SK-N-MC (cell line): ENCODE measurements around the gene TLX2.

Experiments used
- DNase-seq: peaks from one replicate; pipeline ENCODE4 v3.0.0-alpha.2; 2011; ENCODE audit warnings: low read depth, low spot score
- H3K27ac ChIP-seq: fragments of 200-600 bp; sonication (generic); 2 replicates; pipeline ENCODE4 v1.5.1; 2016; ENCODE audit warnings: mixed run types
- H3K36me3 ChIP-seq: fragments of 200-600 bp; sonication (generic); 2 replicates; pipeline ENCODE4 v1.6.1; 2017; ENCODE audit warnings: antibody characterized with exemption, low read length, mixed read lengths; ENCODE audit not compliant: insufficient read depth
- H3K4me3 ChIP-seq: fragments of 200-600 bp; sonication (generic); 2 replicates; pipeline ENCODE4 v1.5.1; 2016
- H3K9ac ChIP-seq: fragments of 200-600 bp; sonication (generic); 2 replicates; pipeline ENCODE4 v1.8.0; 2017; ENCODE audit warnings: mixed run types, mixed read lengths; ENCODE audit not compliant: insufficient read length
- H3K9me3 ChIP-seq: fragments of 200-600 bp; sonication (generic); 2 replicates; pipeline ENCODE4 v1.6.1; 2017; ENCODE audit warnings: low read depth, mild to moderate bottlenecking, antibody characterized with exemption, low read length, moderate library complexity, mixed read lengths
- EZH2 ChIP-seq: fragments of 200-600 bp; sonication (generic); IDR thresholded peaks from one replicate; pipeline ENCODE4 v1.6.1; 2017; ENCODE audit warnings: antibody characterized with exemption
- FOXP2 ChIP-seq: optimal IDR thresholded peaks from 2 replicates; pipeline ENCODE3; 2011; ENCODE audit warnings: mild to moderate bottlenecking, moderate library complexity; ENCODE audit not compliant: insufficient read depth; ENCODE audit errors: extremely low read length, control extremely low read depth
- POLR2AphosphoS5 ChIP-seq: IDR thresholded peaks from 2 replicates; pipeline ENCODE4 v1.6.1; 2012; ENCODE audit warnings: mild to moderate bottlenecking, low read depth, low read length, borderline replicate concordance

Gene TLX2

DNA sequence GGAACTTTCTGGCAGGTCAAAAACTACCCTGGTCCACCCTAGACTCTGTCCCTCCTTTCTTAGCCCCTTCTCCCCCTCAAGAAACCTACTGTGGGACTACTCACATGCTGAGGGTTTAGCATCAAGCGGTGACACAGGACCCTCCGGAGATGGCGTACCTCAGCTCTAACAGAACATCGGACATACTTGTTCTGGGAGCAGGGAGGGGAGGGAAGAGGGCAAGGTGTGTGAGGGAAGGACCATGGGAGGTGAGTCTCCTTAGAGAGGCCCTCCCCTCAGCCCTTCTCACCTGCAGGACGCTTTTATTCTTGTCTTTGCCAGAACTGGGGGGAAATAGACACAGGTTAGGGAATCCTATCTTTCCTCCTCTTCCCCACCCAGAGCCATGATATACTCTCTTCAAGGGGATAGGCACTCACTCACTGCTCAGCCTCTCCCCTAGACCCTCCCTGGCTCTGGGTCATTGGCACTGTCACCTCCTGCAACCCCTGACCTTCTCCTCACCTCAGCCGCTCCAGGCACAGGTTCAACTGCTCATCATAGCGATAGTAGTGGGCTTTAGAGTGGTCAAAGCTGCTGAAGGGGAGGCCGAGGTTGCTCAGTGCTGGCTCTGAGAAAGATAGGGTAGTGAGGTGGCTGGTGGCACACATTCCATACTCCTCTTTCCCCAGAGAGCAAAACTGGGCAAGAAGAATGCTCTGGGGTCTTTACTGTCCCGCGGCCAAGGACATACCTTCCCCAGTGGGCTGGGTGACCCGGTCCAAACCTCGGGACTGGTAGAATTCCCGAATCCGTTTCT is 8.6 kb upstream of the TLX2 start:
- H3K9me3 ChIP-seq, result no peaks in the 10 kb centered on the region

DNA sequence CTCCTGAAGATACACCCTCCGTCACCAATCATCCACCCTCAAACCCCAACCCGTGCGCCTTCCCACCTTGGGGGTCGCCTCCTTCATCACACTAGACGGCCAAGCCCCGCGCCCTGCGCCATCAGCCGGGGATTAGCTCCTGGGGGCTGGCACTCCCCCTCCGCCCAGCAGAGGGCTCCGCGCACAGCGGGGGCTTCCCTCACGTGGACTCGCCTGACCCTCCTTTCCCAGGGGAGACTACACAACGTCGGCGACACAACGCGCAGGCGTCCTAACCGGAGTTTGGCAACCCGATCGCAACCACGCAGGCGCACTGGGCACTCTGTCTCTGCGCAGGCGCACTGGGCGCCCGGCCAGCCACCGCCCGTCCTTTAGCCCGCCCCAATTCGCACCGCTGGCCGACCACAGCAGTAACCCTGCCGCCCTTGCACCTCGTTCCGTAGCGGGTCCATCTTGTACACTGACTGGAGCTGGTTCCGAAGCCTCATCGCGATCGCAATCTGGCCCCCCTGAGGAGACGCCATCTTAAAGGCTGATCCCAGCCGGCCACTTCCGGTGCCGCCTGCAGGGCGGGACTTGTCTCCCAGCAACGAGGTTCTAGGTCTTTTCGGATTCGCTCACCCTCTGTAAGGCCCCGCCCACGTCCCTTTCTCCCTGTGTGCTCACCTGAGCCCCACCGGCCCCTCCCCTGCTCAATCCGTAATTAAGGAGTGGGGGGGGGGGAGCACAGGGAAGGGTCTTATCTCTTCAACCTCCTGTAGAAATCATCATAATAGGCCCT is 6.9 kb upstream of the TLX2 start, which contains the start of gene PCGF1:
Gene PCGF1, minus strand, starts transcription at position 551 of the 781 bp plus-strand sequence. Its CDS starts 27 bp downstream, at position 524.
- H3K9me3 ChIP-seq, result no peaks in the 10 kb centered on the region
- peak; percentile 92 for DNase-seq
- peak within 1 kb of the TSS; percentile 99 for H3K9ac ChIP-seq
- TF ChIP-seq EZH2, result no peak
- TF ChIP-seq POLR2AphosphoS5, result peak; percentile 76
- peak; percentile 95 for TF ChIP-seq FOXP2
- H3K36me3 ChIP-seq, result peaks cover 17% of the 10 kb centered on the region
- peak within 1 kb of the TSS; percentile 97 for H3K4me3 ChIP-seq
- H3K27ac ChIP-seq, result peak within 1 kb of the TSS; percentile 99

More for the DNA sequence above, 8.6 kb upstream of the TLX2 start:
- TF ChIP-seq FOXP2 (no peak), POLR2AphosphoS5 (no peak), EZH2 (no peak)
- no peak for DNase-seq
- Histone ChIP-seq H3K27ac (no peak overlapping the region), H3K36me3 (peaks cover 17% of the 10 kb centered on the region), H3K4me3 (no peak overlapping the region; the same call in 1 of the 2 replicates), H3K9ac (no peak overlapping the region)

DNA sequence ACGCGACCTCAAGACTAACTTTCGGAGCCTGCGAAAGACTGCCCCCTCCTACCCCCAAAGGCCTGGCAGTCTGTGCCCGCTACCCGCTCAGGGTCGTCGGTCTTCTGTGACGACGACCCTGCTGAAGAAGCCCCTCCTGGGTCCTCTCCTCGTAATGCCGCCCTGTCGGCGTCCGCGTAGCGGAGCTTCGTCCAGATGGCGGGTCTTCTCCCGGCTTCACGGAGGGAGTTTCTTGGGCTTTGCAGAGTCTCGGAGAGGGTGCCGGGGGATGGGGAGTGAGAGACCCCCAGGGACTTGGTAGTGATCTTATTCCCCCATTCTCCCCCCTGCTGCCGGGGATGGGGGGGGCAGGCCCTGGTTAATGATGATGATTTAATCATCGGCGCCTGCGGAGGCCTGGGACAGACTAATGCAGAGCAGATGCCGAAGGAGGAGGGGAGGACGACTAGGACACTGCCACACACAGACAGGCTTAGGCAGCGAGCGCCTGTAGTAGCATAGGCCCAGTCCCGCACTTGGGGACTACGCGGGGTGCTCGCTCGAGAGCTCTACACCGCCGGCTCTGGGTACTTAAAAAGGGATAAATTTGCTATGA is 6.2 kb upstream of the TLX2 start:
- no peak for DNase-seq
- H3K9me3 ChIP-seq, result no peaks in the 10 kb centered on the region
- peak overlapping the region; percentile 99 for H3K9ac ChIP-seq
- peak overlapping the region; percentile 99 for H3K27ac ChIP-seq
- H3K4me3 ChIP-seq, result peak overlapping the region; percentile 97
- H3K36me3 ChIP-seq, result peaks cover 17% of the 10 kb centered on the region
- TF ChIP-seq POLR2AphosphoS5 (no peak), EZH2 (no peak), FOXP2 (no peak)

GRCh38 chr2:74510272-74510671 is 4.0 kb upstream of the TLX2 start:
- TF ChIP-seq FOXP2 (no peak), EZH2 (no peak), POLR2AphosphoS5 (no peak)
- Histone ChIP-seq H3K27ac (peak overlapping the region; percentile 56; the same call in 1 of the 2 replicates), H3K4me3 (no peak overlapping the region), H3K9me3 (no peaks in the 10 kb centered on the region), H3K9ac (no peak overlapping the region), H3K36me3 (peaks cover 13% of the 10 kb centered on the region)
- no peak for DNase-seq

GRCh38 chr2:74511104-74511989 is 2.9 kb upstream of the TLX2 start:
- no peak for TF ChIP-seq POLR2AphosphoS5
- TF ChIP-seq FOXP2, result no peak
- no peak for TF ChIP-seq EZH2
- H3K27ac ChIP-seq, result no peak overlapping the region
- DNase-seq, result no peak

GRCh38 chr2:74512744-74513604 is 1.3 kb upstream of the TLX2 start:
- DNase-seq, result no peak
- Histone ChIP-seq H3K27ac (no peak overlapping the region), H3K9me3 (no peaks in the 10 kb centered on the region), H3K9ac (no peak overlapping the region), H3K4me3 (no peak overlapping the region), H3K36me3 (no peaks in the 10 kb centered on the region)
- no peak for TF ChIP-seq POLR2AphosphoS5
- TF ChIP-seq EZH2, result no peak
- no peak for TF ChIP-seq FOXP2

More at GRCh38 chr2:74511104-74511989, 2.9 kb upstream of the TLX2 start:
- Histone ChIP-seq H3K9ac (no peak overlapping the region), H3K4me3 (no peak overlapping the region), H3K36me3 (0 out of 2 replicates have a peak, but pooled peaks cover 3% of the 10 kb centered on the region), H3K9me3 (no peaks in the 10 kb centered on the region)
